HL-60 (cell line): Measurements from ENCODE around the gene MARCHF9. TPM values are rescaled to one million over a fixed set of nuclear protein-coding genes. Genes with fewer than 3 reads are reported as not detected.

Experiments used
- DNase-seq, 2 experiments: peaks; one replicate each; pipeline ENCODE4 v3.0.0-alpha.2; 2010 to 2020; ENCODE audit warnings: low read depth in 1 of 2, low spot score in 1 of 2
- H3K27ac ChIP-seq: fragments of 250-450 bp; sonication (Bioruptor Pico); replicated peaks from 2 replicates; pipeline ENCODE4 v1.5.1; 2020; ENCODE audit warnings: mild to moderate bottlenecking, moderate library complexity
- H3K27me3 ChIP-seq: fragments of 250-450 bp; sonication (Bioruptor Pico); 2 replicates; pipeline ENCODE4 v1.5.1; 2021; ENCODE audit warnings: mild to moderate bottlenecking, moderate library complexity; ENCODE audit not compliant: insufficient read depth, poor library complexity, severe bottlenecking
- H3K4me3 ChIP-seq: replicated peaks from 2 replicates; pipeline ENCODE4 v1.5.1; 2011; ENCODE audit warnings: mild to moderate bottlenecking, control low read depth, low read length; ENCODE audit not compliant: insufficient read depth
- CTCF ChIP-seq: IDR thresholded peaks from one replicate; pipeline ENCODE4 v1.5.1; 2011; ENCODE audit warnings: low read length, control low read depth, inconsistent platforms; ENCODE audit not compliant: insufficient read depth
- GABPA ChIP-seq: IDR thresholded peaks from 2 replicates; pipeline ENCODE4 v1.6.1; 2012; ENCODE audit warnings: low read depth
- POLR2AphosphoS5 ChIP-seq: IDR thresholded peaks from 2 replicates; pipeline ENCODE4 v1.6.1; 2012; ENCODE audit warnings: low read depth
- REST ChIP-seq: IDR thresholded peaks from 2 replicates; pipeline ENCODE4 v1.6.1; 2012; ENCODE audit warnings: low read depth; ENCODE audit not compliant: insufficient replicate concordance
- SPI1 ChIP-seq: IDR thresholded peaks from 2 replicates; pipeline ENCODE4 v1.6.1; 2012; ENCODE audit warnings: low read depth, mild to moderate bottlenecking, borderline replicate concordance
- microRNA-seq: library from miRNA; unstranded; fragments of <30 nt; microRNA quantifications from one replicate; pipeline ENCODE4, GENCODE V29; 2018

MARCHF9 gene

GRCh38 chr12:57808351-57808750, 53.4 kb downstream of the MARCHF9 start:
- no peak for TF ChIP-seq SPI1
- TF ChIP-seq CTCF: no peak
- TF ChIP-seq REST: no peak
- no peak for TF ChIP-seq GABPA
- no peak for TF ChIP-seq POLR2AphosphoS5
- H3K27me3 ChIP-seq: no peaks in the 10 kb centered on the region
- H3K27ac ChIP-seq: no peak overlapping the region
- DNase-seq: no peak
- H3K4me3 ChIP-seq: no peak overlapping the region

- H3K27me3 ChIP-seq: no peaks in the 10 kb centered on the region
- TF ChIP-seq CTCF (no peak), SPI1 (no peak), REST (no peak), POLR2AphosphoS5 (no peak), GABPA (no peak)
- H3K4me3 ChIP-seq: no peak overlapping the region
- DNase-seq: no peak
- H3K27ac ChIP-seq: no peak overlapping the region
Observed at GRCh38 chr12:57809425-57809824, 54.5 kb downstream of the MARCHF9 start.

Small RNA genes lying within 50 kb of the gene (microRNA-seq; reads per million reads assigned to microRNA genes)
- not detected for gene MIR6759
